HG03432 (cell line): ENCODE data around the gene FNIP2.
"Not testable (repeated sequence)": the region's sequence is repeated elsewhere in the genome, so short reads cannot be mapped to it uniquely, and the experiment has no call there.

Experiments
- ATAC-seq: cut with Tn5 transposase; IDR thresholded peaks from one replicate; pipeline ENCODE4 v1.9.1; 2021; ENCODE audit warnings: mild to moderate bottlenecking, moderate library complexity; ENCODE audit not compliant: unreplicated experiment

The FNIP2 gene

GRCh38 chr4:158768555-158769174 lies at the start of gene FNIP2:
Gene FNIP2 (plus strand): TSS chr4:158769026. CDS start chr4:158769213, 187 bp downstream.
- peak; percentile 90 for ATAC-seq

DNA sequence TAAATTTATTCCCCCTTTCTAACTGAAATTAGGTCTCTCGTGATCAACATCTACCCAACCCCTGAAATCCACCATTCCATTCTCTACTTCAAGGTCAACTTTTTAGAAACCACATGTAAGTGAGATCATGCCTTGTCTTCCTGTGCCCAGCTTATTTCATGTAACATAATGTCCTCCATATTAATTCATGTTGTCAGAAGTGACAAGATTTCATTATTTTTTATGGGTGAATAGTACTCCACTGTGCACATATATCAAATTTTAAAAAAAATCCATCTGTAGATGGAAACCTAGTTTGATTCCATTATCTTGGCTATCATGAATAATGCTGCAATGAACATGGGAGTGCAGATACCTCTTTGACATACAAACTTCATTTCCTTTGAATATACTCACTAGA lies 47.1 kb upstream of the FNIP2 start:
- ATAC-seq = no peak

GRCh38 chr4:158722291-158722916 lies 46.4 kb upstream of the FNIP2 start:
- peak; percentile 11 for ATAC-seq

GRCh38 chr4:158722917-158723793 lies 45.7 kb upstream of the FNIP2 start, which contains the start of gene PPID:
Gene PPID (minus strand): TSS chr4:158723396. CDS start chr4:158723288, 108 bp downstream.
- peak; percentile 99 for ATAC-seq

DNA sequence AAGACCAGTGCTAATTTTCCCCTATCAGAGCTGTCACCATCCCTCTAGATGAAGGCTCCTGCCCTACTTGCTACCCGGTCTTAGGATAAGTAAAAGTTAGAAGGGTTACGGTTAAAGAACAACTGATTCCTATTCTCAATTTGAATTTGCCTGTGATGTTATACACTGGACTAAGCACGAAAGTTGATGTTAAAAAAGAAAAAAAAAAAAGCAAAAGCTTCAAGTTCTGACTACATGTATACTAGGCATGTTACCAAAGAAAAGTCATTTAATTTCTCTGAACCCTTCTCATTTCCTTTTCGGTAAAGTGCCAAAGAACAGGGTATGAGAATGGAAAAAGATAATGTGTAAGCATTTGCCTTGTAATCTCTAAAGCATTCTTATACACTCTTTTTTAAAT lies 44.2 kb upstream of the FNIP2 start:
- ATAC-seq = no peak

DNA sequence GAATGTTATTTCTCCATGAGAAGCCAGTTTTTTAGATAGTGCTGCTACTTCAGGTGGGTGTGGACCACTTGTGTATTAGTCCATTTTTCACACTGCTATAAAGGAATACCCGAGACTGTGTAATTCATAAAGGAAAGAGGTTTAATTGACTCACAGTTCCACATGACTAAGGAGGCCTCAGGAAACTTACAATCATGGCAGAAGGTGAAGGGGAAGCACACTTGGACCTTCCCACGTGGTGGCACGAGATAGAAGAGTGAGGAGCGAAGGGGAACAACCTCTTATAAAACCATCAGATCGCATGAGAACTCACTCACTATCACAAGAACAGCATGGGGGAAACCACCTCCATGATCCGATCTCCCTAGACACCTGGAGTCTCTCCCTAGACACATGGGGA lies 42.2 kb upstream of the FNIP2 start:
- ATAC-seq = no peak

- no peak for ATAC-seq
Observed at GRCh38 chr4:158728236-158728635, 40.6 kb upstream of the FNIP2 start.

- ATAC-seq = peak; percentile 95
Observed at GRCh38 chr4:158729716-158730559, 38.9 kb upstream of the FNIP2 start.

GRCh38 chr4:158738866-158739265 lies 30.0 kb upstream of the FNIP2 start:
- ATAC-seq = no peak

GRCh38 chr4:158739600-158739999 lies 29.2 kb upstream of the FNIP2 start:
- no peak for ATAC-seq

DNA sequence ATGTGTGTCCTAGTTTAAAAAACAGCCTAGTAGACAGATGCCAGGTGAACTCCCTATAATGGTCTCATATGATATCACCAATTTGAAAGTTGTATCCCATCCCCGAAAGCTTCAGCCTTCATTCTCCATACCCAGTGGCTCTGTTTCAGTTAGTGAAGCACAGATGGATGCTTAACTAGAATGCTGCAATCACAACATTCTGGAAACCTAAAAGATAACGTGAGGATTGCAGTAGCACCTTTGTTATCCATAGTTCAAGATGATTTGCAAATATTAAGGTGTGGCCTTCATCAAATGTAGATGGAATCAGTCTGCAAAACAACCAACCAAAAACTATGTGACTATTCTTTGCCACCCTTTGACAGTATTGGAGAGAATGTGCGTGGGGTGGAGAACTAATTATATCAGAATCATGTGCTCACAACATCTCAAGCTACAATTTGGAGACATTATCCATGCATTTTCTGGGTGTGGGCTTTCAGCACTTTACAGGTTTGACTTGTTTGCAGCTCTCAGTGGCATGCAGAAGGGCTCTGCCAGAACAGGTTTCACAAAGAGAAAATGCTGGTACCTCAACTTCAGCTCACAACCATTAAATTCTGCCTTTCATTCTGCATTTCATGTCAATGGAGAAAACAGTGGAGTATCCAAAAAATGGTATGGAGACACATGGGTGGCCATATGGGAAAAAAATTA lies 27.4 kb upstream of the FNIP2 start:
- ATAC-seq = no peak

DNA sequence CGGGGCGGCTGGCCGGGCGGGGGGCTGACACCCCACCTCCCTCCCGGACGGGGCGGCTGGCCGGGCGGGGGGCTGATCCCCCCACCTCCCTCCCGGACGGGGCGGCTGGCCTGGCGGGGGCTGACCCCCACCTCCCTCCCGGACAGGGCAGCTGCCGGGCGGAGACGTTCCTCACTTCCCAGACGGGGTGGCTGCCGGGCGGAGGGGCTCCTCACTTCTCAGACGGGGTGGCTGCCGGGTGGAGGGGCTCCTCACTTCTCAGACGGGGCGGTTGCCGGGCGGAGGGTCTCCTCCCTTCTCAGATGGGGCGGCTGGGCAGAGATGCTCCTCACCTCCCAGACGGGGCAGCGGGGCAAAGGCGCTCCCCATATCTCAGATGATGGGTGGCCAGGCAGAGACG lies 22.3 kb upstream of the FNIP2 start:
- ATAC-seq = not testable (repeated sequence)

DNA sequence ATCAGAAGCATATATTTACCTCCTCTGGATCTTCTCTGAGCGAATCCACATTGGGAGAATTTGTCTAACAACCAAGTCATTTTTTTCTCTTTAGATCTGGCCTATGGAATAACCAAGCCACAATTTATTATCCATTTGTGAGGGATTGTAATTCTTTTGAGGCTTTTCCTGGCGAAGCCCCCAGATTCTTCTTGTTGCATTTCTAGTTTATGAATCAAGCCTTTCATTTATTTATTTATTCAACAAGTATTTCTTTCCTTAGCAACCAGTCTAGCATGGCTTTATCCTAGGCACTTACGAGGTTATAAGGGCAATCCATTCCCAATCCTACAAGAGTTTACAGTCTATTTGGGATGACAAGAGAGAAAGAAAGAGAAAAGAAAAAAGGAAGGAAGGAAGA lies 18.4 kb upstream of the FNIP2 start:
- ATAC-seq = no peak

DNA sequence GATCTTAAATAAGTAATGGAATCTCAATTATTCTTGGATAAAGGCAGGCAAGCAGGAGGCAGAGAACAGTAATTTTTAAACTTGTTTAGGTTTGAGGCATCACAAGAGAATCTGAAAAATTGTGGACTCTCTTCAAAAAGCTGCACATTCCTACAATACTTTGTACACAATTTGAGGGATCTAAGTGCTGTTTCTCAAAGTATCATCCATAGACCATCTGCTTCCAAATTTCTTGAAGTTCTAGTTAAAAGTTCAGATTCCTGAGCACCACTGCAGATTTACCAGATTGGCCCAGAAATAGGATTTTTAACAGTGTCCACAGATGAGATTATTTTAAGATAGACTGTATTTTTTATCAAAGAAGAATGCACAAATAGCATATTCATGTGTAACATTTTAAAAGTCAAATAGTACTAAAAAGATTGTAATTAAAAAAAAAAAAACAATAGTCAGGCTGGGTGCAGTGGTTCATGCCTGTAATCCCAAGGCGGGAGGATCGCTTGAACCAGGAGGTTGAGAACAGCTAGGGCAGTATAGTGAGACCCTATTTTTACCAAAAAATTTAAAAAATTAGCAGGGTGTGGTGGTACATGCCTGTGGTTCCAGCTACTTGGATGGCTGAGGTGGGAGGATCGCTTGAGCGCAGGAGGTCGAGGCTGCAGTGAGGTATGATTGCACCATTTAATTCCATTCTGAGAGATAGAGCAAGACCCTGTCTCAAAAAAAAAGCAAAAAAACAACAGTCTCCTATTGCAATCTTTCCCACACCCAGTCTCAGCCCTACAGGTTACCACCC lies 14.2 kb upstream of the FNIP2 start:
- ATAC-seq = no peak

DNA sequence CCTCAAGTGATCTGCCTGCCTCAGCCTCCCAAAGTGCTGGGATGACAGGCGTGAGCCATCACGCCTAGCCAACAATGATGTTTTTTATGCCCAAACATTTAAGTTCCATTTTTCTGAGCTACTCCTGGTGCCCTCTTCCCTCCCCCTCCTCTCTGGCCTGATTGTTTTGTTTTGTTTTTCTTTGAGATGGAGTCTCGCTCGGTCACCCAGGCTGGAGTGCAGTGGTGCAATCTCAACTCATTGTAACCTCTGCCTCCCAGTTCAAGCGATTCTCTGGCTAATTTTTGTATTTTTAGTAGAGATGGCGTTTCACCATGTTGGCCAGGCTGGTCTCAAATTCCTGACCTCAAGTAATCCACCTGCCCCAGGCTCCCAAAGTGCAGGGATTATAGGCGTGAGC lies 13.0 kb upstream of the FNIP2 start:
- not testable (repeated sequence) for ATAC-seq

GRCh38 chr4:158756588-158756987 lies 12.2 kb upstream of the FNIP2 start:
- no peak for ATAC-seq

- no peak for ATAC-seq
Observed at GRCh38 chr4:158758142-158758541, 10.7 kb upstream of the FNIP2 start.

GRCh38 chr4:158758703-158759102 lies 10.1 kb upstream of the FNIP2 start:
- ATAC-seq = no peak

DNA sequence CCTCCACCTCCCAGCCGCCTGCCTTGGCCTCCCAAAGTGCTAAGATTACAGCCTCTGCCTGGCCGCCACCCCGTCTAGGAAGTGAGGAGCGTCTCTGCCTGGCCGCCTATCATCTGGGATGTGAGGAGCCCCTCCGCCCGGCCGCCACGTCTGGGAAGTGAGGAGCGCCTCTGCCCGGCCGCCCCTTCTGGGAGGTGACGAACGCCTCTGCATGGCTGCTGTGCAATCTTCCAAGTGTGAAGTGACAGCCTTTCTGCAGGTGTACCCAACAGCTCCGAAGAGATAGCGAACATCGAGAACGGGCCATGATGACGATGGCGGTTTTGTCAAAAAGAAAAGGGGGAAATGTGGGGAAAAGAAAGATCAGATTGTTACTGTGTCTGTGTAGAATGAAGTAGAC lies 9.3 kb upstream of the FNIP2 start:
- ATAC-seq = not testable (repeated sequence)
